MM.1S (cell line): ENCODE results near the gene FAM219B.

ENCODE experiments used
- DNase-seq: peaks from one replicate; pipeline ENCODE4 v3.0.0-alpha.2; 2015
- H2AFZ ChIP-seq: fragments of 300-600 bp; sonication (generic); 2 replicates; pipeline ENCODE4 v1.6.0; 2016; ENCODE audit warnings: antibody characterized with exemption, low read length
- H3F3A ChIP-seq: fragments of 300-600 bp; sonication (generic); 2 replicates; pipeline ENCODE4 v1.6.1; 2016; ENCODE audit warnings: mild to moderate bottlenecking, antibody characterized with exemption, low read length, moderate library complexity, mixed read lengths; ENCODE audit not compliant: insufficient read depth
- H3K27ac ChIP-seq: fragments of 300-600 bp; sonication (generic); 2 replicates; pipeline ENCODE4 v1.5.1; 2016; ENCODE audit warnings: mild to moderate bottlenecking, low read length
- H3K27me3 ChIP-seq: fragments of 300-600 bp; sonication (generic); replicated peaks from 2 replicates; pipeline ENCODE4 v1.6.0; 2016; ENCODE audit warnings: low read length; ENCODE audit not compliant: insufficient read depth
- H3K36me3 ChIP-seq: fragments of 300-600 bp; sonication (generic); replicated peaks from 2 replicates; pipeline ENCODE4 v1.6.1; 2016; ENCODE audit warnings: mild to moderate bottlenecking, low read length, mixed read lengths; ENCODE audit not compliant: insufficient read depth
- H3K4me1 ChIP-seq: fragments of 300-600 bp; sonication (generic); 2 replicates; pipeline ENCODE4 v1.6.1; 2016; ENCODE audit warnings: low read length, mixed read lengths
- H3K4me2 ChIP-seq: fragments of 300-600 bp; sonication (generic); 2 replicates; pipeline ENCODE4 v1.6.0; 2016; ENCODE audit warnings: low read depth, low read length
- H3K4me3 ChIP-seq: fragments of 300-600 bp; sonication (generic); 2 replicates; pipeline ENCODE4 v1.5.1; 2016; ENCODE audit warnings: low read length, mixed read lengths
- H3K79me2 ChIP-seq: fragments of 300-600 bp; sonication (generic); 2 replicates; pipeline ENCODE4 v1.6.1; 2016; ENCODE audit warnings: mixed run types, low read length, mixed read lengths
- H3K9ac ChIP-seq: fragments of 300-600 bp; sonication (generic); 2 replicates; pipeline ENCODE4 v1.6.1; 2016; ENCODE audit warnings: low read length, mixed read lengths
- H3K9me2 ChIP-seq: fragments of 300-600 bp; sonication (generic); replicated peaks from 2 replicates; pipeline ENCODE4 v1.6.1; 2016; ENCODE audit warnings: mild to moderate bottlenecking, low read length, mixed read lengths; ENCODE audit not compliant: insufficient read depth
- H3K9me3 ChIP-seq: fragments of 300-600 bp; sonication (generic); replicated peaks from 2 replicates; pipeline ENCODE4 v1.6.1; 2016; ENCODE audit warnings: mild to moderate bottlenecking, low read length, mixed read lengths; ENCODE audit not compliant: insufficient read depth
- H4K20me1 ChIP-seq: fragments of 300-600 bp; sonication (generic); 2 replicates; pipeline ENCODE4 v1.6.1; 2016; ENCODE audit warnings: mild to moderate bottlenecking, low read length, moderate library complexity, mixed read lengths; ENCODE audit not compliant: insufficient read depth
- EZH2 ChIP-seq: fragments of 300-600 bp; sonication (generic); optimal IDR thresholded peaks from 2 replicates; pipeline ENCODE3; 2017; ENCODE audit warnings: low read depth, mild to moderate bottlenecking, antibody characterized with exemption, low read length, mixed read lengths
- EZH2phosphoT487 ChIP-seq: fragments of 300-600 bp; sonication (generic); IDR thresholded peaks from 2 replicates; pipeline ENCODE4 v1.6.1; 2018; ENCODE audit warnings: antibody characterized with exemption, low read length
- TF ChIP-seq, protein P1 (sequence below): fragments of 300-600 bp; sonication (generic); IDR thresholded peaks from 2 replicates; pipeline ENCODE4 v1.5.1; 2016; ENCODE audit warnings: antibody characterized with exemption, low read length, mixed read lengths

FAM219B gene

DNA sequence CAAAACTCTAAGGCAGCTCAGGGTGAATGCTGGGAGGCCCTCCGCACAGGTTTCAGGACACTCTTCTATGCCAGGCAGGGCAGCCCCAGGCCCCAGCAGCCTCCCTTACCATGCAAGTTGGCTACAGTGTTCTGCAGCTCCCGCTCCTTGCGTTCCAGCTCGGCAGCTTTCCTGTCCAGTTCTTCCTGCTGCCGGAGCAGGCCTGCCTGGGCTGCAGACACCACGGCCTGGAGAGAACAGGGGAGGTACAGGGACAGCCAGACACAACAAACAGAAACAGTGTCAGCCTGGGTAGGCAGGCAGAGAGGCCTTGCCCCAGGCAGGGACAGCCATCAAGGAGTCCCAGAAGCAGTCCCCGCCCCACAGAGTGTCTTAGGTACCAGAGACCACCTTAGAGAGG lies 54.7 kb downstream of the FAM219B start:
- Histone ChIP-seq H4K20me1 (no peaks in the 10 kb centered on the region), H3F3A (no peaks in the 10 kb centered on the region), H2AFZ (no peak overlapping the region), H3K9me3 (no peaks in the 10 kb centered on the region), H3K27ac (no peak overlapping the region), H3K4me3 (no peak overlapping the region), H3K9ac (no peak overlapping the region), H3K4me1 (no peaks in the 10 kb centered on the region), H3K27me3 (no peaks in the 10 kb centered on the region), H3K9me2 (no peaks in the 10 kb centered on the region), H3K36me3 (no peaks in the 10 kb centered on the region), H3K4me2 (no peak overlapping the region), H3K79me2 (peaks cover 18% of the 10 kb centered on the region)
- no peak for DNase-seq
- TF ChIP-seq EZH2phosphoT487: no peak
- TF ChIP-seq, protein P1, sequence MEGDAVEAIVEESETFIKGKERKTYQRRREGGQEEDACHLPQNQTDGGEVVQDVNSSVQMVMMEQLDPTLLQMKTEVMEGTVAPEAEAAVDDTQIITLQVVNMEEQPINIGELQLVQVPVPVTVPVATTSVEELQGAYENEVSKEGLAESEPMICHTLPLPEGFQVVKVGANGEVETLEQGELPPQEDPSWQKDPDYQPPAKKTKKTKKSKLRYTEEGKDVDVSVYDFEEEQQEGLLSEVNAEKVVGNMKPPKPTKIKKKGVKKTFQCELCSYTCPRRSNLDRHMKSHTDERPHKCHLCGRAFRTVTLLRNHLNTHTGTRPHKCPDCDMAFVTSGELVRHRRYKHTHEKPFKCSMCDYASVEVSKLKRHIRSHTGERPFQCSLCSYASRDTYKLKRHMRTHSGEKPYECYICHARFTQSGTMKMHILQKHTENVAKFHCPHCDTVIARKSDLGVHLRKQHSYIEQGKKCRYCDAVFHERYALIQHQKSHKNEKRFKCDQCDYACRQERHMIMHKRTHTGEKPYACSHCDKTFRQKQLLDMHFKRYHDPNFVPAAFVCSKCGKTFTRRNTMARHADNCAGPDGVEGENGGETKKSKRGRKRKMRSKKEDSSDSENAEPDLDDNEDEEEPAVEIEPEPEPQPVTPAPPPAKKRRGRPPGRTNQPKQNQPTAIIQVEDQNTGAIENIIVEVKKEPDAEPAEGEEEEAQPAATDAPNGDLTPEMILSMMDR: no peak
- no peak for TF ChIP-seq EZH2

DNA sequence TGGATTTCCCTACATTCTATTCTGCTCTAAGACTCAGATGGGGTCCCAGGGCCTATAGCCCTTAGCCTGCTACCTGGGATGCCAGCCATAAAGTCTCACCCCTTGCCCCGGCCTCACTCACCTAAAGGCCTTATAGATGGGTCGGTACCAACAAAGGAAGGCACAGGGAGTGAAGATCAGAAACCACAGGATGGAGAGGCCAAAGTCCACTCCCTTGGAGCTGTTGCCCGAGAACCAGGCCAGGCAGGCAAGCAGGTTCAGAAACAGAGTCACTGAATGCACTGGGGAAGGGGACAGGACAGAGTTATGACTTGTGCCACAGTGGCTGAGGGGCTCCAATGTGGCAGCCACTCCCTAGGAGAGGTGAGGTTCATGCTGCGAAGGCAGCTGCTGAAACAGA lies 56.3 kb downstream of the FAM219B start:
- H3K4me2 ChIP-seq: no peak overlapping the region
- no peaks in the 10 kb centered on the region for H3K9me3 ChIP-seq
- no peaks in the 10 kb centered on the region for H3K9me2 ChIP-seq
- no peaks in the 10 kb centered on the region for H3K36me3 ChIP-seq
- DNase-seq: no peak
- H3K9ac ChIP-seq: no peak overlapping the region
- TF ChIP-seq, protein P1: no peak
- TF ChIP-seq EZH2: no peak
- no peak for TF ChIP-seq EZH2phosphoT487
- no peak overlapping the region for H2AFZ ChIP-seq
- H3K4me1 ChIP-seq: no peaks in the 10 kb centered on the region
- no peaks in the 10 kb centered on the region for H3K27me3 ChIP-seq
- H4K20me1 ChIP-seq: no peaks in the 10 kb centered on the region
- peaks cover 7% of the 10 kb centered on the region; the same call in 1 of the 2 replicates for H3K79me2 ChIP-seq
- no peak overlapping the region for H3K27ac ChIP-seq
- no peaks in the 10 kb centered on the region for H3F3A ChIP-seq
- no peak overlapping the region for H3K4me3 ChIP-seq
